ENCODE data around the gene EPHB1.

The EPHB1 gene

GRCh38 chr3:134852132-134852531, 57.1 kb downstream of the EPHB1 start:
- DNase-seq: no peak

- no peak for DNase-seq
These were observed 57.9 kb downstream of the EPHB1 start for GRCh38 chr3:134852893-134853351.

- DNase-seq: no peak
These were observed 59.2 kb downstream of the EPHB1 start for GRCh38 chr3:134854254-134854653.

GRCh38 chr3:134857356-134857755, 62.3 kb downstream of the EPHB1 start:
- DNase-seq: no peak

- DNase-seq: no peak
These were observed 62.8 kb downstream of the EPHB1 start for GRCh38 chr3:134857776-134858362.

- no peak for DNase-seq
These were observed 63.5 kb downstream of the EPHB1 start for GRCh38 chr3:134858441-134859035.

- no peak for DNase-seq
These were observed 64.3 kb downstream of the EPHB1 start for GRCh38 chr3:134859341-134859740.

- no peak for DNase-seq
These were observed 65.1 kb downstream of the EPHB1 start for GRCh38 chr3:134860141-134860540.

GRCh38 chr3:134863915-134864314, 68.9 kb downstream of the EPHB1 start:
- no peak for DNase-seq

- DNase-seq: no peak
These were observed 69.6 kb downstream of the EPHB1 start for GRCh38 chr3:134864636-134865035.

- no peak for DNase-seq
These were observed 72.2 kb downstream of the EPHB1 start for GRCh38 chr3:134867277-134867676.

GRCh38 chr3:134869153-134869726, 74.2 kb downstream of the EPHB1 start:
- DNase-seq: no peak

GRCh38 chr3:134871818-134872217, 76.8 kb downstream of the EPHB1 start:
- no peak for DNase-seq

- no peak for DNase-seq
These were observed 77.7 kb downstream of the EPHB1 start for GRCh38 chr3:134872440-134873388.

- DNase-seq: no peak
These were observed 78.7 kb downstream of the EPHB1 start for GRCh38 chr3:134873789-134874188.

- DNase-seq: no peak
These were observed 79.8 kb downstream of the EPHB1 start for GRCh38 chr3:134874737-134875413.

- DNase-seq: no peak
These were observed 81.8 kb downstream of the EPHB1 start for GRCh38 chr3:134876836-134877235.

- DNase-seq: no peak
These were observed 82.7 kb downstream of the EPHB1 start for GRCh38 chr3:134877788-134878187.

GRCh38 chr3:134879990-134880389, 84.9 kb downstream of the EPHB1 start:
- DNase-seq: no peak

- no peak for DNase-seq
These were observed 85.4 kb downstream of the EPHB1 start for GRCh38 chr3:134880431-134880830.

- DNase-seq: no peak
These were observed 86.2 kb downstream of the EPHB1 start for GRCh38 chr3:134881305-134881704.

GRCh38 chr3:134883697-134884385, 88.8 kb downstream of the EPHB1 start:
- no peak for DNase-seq

Measured in Kasumi-1 (cell line).